NCI-H2081 treated with DMSO at 0.1 percent for 48 hours (cell line): Measurements from ENCODE around the gene SLC22A8.
"Not testable (repeated sequence)": the region's sequence is repeated elsewhere in the genome, so short reads cannot be mapped to it uniquely, and the experiment has no call there.

Source experiments
- DNase-seq: peaks from one replicate; lab custom pipeline; 2025; lab: John Stamatoyannopoulos, UW

Gene SLC22A8

GRCh38 chr11:62988276-62988675, 27.4 kb downstream of the SLC22A8 start:
- DNase-seq: no peak

GRCh38 chr11:62985041-62985750, 30.4 kb downstream of the SLC22A8 start:
- no peak for DNase-seq

GRCh38 chr11:62984451-62984991, 31.1 kb downstream of the SLC22A8 start, which contains the start of gene SLC22A6:
Gene SLC22A6, minus strand, starts transcription at chr11:62984967. Its CDS starts 277 bp downstream, at chr11:62984690.
- no peak for DNase-seq

GRCh38 chr11:62983536-62984199, 32.0 kb downstream of the SLC22A8 start:
- no peak for DNase-seq

- DNase-seq: no peak
Observed at GRCh38 chr11:62981743-62982142, 33.9 kb downstream of the SLC22A8 start.

GRCh38 chr11:62980133-62980760, 35.4 kb downstream of the SLC22A8 start:
- no peak for DNase-seq

- DNase-seq: no peak
Observed at GRCh38 chr11:62976109-62976508, 39.5 kb downstream of the SLC22A8 start.

GRCh38 chr11:62974848-62975522, 40.7 kb downstream of the SLC22A8 start:
- DNase-seq: peak; percentile 23

- DNase-seq: no peak
Observed at GRCh38 chr11:62965574-62965973, 50.1 kb downstream of the SLC22A8 start.

- DNase-seq: no peak
Observed at GRCh38 chr11:62962391-62962790, 53.2 kb downstream of the SLC22A8 start.

GRCh38 chr11:62961017-62961570, 54.5 kb downstream of the SLC22A8 start:
- no peak for DNase-seq

- DNase-seq: no peak
Observed at GRCh38 chr11:62959422-62959980, 56.1 kb downstream of the SLC22A8 start.

- no peak for DNase-seq
Observed at GRCh38 chr11:62958547-62959421, 56.9 kb downstream of the SLC22A8 start.

GRCh38 chr11:62957147-62957546, 58.5 kb downstream of the SLC22A8 start:
- DNase-seq: no peak

- no peak for DNase-seq
Observed at GRCh38 chr11:62954478-62954877, 61.2 kb downstream of the SLC22A8 start.

GRCh38 chr11:62953811-62954210, 61.8 kb downstream of the SLC22A8 start:
- DNase-seq: no peak

- DNase-seq: no peak
Observed at GRCh38 chr11:62948765-62949320, 66.8 kb downstream of the SLC22A8 start.

GRCh38 chr11:62945538-62945937, 70.1 kb downstream of the SLC22A8 start:
- not testable (repeated sequence) for DNase-seq
